IPS-NIHi11 (cell line): ENCODE results near the gene TTC7B.

Experiments
- DNase-seq: peaks from one replicate; pipeline ENCODE4 v3.0.0; 2012; ENCODE audit warnings: mixed read lengths, low spot score

Gene TTC7B

DNA sequence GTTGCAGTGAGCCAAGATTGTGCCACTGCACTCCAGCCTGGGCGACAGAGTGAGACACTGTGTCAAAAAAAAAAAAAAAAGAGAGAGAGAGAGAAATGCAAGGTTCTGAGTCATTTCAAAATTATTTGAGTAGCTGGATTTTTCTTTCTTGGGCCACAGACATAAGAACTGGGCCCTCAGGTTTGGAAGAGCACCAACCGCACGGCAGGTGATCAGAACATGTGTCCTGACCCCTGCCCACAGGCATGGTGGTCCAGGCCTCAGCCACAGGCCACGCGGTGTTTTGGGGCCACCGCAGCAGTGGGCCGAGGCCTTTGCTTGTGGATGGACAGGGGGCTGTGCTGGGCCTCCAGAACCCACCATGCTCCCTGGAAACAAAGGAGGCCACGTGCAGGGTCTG, 292.7 kb downstream of the TTC7B start:
- no peak for DNase-seq

DNA sequence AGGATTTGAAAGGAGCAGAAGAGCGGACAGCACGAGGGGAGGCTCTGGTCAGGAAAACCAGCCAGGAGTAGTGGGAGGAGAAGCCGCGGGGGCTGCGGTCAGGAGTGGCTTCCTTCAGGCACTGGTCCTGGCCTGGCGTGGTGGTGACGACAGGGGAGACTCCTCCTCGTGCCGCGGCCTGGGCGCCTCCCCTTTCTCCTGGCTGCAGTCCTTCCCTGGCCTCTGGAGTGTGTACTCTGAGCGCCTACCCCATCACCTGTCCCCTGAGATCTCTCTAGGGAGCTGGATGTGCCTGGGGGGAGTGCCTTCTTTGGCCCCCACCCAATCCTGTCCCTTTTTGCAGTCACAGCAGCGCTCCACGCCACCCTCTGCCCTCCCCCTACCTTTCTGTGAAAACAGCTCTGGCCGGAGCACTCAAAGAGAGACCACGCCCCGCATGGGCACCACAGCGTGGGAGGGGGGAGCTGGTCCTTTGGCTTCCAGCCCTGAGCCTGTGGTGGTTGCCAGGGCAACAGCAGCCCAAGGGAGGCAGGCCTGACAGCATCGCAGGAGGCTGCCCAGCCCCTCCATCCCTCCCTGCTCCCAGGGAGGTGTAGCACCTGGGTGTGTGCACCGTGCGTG, 293.5 kb downstream of the TTC7B start:
- no peak for DNase-seq

- no peak for DNase-seq
These were observed 294.2 kb downstream of the TTC7B start for GRCh38 chr14:90521930-90522483.

- DNase-seq: no peak
These were observed 294.9 kb downstream of the TTC7B start for GRCh38 chr14:90521084-90521929.

DNA sequence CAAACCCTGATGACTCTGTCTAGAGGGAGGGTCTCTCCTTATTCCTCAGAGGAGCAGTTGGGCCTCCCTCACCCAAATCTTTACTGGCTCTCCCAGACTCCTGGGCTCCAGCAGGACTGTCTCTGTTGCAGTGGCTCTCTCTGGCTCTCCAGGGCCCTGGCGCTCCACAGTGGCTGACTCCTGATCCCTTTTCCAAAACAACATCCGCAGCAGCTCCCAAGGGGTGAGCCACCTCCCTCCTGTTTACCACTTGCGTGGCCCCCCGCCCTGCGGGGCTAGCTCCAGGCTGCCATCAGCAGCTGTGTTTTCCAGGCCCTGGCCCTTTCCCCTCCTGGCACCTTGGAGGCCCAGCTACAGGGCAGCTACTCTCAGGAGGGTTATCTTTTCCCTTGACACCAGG, 295.9 kb downstream of the TTC7B start:
- no peak for DNase-seq

- DNase-seq: no peak
These were observed 296.8 kb downstream of the TTC7B start for GRCh38 chr14:90519262-90519920.

DNA sequence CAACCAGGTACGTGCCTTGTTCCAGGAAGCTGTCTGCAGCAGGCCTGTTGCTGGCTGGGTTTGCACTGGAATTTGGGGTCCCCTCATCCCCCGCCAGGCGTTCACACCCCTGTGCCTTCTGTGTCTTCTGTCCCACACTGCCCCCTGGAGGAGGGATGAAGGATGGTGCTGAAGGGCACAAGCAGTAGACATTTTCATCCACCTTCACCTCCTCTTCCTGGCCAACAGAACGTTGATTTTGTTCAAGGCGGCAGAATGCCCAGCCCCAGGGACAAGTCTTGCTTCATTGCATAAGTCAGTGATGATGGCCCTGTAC, 297.3 kb downstream of the TTC7B start:
- DNase-seq: peak; percentile 76

DNA sequence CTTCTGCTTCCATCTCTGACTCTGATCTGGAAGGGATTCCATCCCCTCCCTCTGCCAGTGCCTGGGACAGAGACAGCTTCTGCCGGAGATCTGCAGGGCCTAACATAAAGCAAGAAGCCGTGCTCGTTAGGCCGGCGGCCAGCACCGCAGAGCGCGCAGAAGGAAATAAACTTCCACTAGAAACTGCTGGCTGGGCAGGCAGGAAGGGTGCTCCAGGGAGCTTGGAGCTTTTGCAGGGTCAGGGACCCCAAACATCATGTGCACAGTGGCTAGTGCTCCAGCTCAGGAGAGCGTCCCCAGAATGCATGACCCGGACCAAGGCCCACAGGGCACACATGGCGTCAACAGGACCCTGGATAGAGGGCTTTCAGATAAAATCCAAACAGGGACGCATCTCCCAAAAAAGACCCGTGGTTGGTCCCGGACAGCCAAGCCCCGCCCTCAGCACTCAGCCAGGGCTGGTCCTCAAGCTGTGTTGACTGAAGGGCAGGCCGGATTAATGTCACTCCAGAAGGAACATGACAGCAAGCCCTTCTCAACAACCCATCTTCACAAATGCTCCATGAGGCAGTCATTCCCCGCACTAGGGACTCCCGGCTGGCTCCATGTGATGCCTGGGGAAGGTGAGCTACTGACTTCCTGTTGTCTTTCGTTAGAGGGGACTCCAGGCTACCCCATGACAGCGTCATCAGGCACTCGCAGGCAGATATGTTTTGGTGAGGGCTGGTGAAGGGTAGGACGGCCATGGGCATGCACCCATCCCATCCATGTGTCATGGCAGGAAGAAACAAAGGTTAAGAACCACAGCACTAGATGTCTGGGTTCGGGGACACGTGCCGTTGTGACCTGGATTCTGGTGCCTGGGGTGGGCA, 297.9 kb downstream of the TTC7B start:
- no peak for DNase-seq

- no peak for DNase-seq
These were observed 299.0 kb downstream of the TTC7B start for GRCh38 chr14:90517076-90517841.

DNA sequence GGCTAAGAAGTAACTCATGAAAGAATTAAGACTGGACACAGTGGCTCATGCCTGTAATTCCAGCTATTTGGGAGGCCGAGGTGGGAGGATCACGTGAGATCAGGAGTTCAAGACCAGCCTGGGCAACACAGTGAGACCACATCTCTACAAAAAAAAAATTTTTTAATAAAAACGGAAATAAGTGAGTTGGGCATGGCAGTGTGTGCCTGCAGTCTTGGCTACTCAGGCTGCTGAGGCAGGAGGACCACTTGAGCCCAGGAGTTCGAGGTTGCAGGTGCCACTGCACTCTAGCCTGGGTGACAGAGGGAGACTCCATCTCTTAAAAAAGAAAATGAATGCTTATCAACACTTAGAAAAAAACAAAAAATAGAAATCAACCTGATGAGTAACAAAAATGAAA, 301.7 kb downstream of the TTC7B start:
- DNase-seq: no peak

DNA sequence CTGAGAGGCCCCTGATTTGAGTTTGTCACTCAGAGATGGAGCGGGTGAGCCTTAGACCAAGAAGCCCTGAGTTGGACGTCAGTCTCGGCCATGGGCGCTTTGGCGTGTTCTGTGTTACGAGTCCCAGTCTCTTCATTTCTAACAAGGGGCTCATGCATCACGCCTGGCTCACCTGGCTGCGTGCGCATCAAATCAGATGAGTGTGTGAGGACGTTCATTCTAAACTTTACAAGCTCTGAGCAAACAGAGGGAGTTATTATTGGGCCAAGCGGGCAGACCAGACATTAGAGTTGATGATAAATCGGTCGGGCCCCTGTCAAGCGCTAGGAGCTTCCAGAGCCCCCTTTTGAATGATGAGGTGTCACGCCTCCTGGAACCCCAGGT, 302.2 kb downstream of the TTC7B start:
- no peak for DNase-seq

DNA sequence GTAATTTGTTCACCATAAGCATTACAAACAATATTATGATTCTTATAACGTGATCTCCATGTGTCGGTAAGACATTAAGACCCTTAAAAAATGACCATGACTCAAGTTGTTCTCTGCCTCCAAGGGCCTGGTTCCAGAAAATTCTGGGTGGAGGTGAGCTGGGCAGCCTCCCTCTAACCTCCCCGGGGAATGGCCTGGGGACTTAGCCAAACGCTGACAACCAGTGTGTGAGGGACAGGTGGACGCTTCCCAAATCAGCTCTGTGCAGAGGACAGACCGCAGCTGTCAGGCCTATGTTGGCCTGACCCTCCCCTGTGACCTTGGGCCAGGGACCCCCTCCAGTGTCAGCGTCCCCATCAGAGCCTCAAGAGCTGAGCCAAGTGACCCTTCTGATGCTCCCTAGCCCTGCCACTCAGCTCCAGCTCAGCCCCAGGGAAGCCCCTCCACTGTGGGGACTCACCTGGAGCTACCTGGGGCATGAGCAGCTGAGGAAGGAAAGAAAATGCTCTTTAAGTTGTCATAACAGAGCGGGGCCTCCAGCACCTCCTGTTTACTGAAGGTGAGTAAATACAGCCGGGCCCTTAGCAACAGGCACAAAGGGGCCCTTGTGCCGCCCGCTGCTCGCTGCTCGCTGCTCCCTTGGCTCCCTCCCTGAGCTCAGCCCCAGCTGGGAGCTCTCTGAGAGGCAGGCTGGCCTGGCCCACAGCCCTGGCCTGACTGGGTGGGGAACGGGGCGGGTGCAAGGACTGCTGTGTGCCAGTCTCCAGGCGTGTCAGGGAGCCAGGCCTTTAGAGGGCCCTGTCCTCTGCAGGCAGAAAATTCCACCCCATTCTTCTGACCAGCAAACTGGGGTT, 302.8 kb downstream of the TTC7B start:
- DNase-seq: peak; percentile 69

- no peak for DNase-seq
These were observed 303.8 kb downstream of the TTC7B start for GRCh38 chr14:90512329-90512991.

- no peak for DNase-seq
These were observed 304.4 kb downstream of the TTC7B start for GRCh38 chr14:90511795-90512328.

DNA sequence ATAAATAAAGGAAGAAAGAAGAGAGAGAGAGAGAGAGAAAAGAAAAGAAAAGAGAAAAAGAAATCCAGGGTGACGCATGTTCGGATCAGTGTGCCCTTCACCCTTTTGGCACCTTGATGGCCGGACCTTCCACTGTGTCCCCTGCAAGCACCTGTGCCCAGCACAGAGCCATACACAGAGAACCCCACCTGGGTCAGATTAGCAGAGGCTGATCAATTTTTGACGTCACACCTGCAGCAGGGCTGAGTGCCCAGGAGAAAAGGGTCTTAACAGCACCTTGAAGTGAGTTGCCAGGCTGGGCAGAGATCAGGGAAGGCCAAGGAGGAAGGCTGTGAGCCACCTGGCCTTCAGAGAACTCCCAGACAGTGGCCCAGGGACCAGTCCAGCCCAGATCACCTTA, 305.0 kb downstream of the TTC7B start:
- DNase-seq: no peak

- peak; percentile 74 for DNase-seq
These were observed 306.1 kb downstream of the TTC7B start for GRCh38 chr14:90510159-90510558.

GRCh38 chr14:90509403-90509802, 306.8 kb downstream of the TTC7B start:
- no peak for DNase-seq

DNA sequence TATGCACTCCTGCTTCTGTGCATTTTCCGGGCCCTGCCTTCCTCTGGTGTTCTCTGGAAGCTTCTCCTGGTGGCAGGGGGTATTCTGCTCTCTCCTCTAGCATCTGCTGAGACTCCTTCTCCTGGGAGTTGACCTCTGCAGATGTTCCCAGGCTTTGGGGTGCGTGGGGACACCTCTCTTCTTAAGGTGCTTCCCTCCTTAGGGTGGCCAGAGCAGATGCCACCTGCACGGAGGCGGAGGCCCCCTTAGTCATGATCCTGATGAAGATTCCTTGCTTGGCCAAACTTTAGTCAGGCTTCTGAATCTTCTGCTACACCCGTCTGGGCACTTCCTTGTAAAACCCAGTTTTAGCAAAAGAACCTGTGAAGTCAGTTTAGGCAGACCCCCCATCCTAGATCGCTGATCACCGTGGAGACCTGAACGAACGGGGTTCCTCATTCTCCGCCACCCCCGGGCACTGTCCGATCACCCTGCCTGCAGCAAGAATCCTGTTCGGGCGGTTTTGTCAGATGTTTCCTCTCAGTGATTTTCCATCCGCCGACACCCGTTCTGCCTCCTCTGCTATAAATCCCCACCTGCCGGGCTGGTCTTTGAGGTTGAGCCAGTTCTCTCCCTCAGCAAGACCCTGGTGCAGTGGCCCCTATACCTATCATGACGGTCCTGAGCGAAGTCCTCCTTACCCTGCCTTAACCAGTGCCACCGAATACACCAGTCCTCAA, 307.5 kb downstream of the TTC7B start:
- peak; percentile 47 for DNase-seq

GRCh38 chr14:90508036-90508435, 308.2 kb downstream of the TTC7B start:
- DNase-seq: no peak
